Activated CD4-positive, alpha-beta T cell treated with anti-CD3 and anti-CD28 coated beads, Interleukin-2, amount 10 ng/mL, durations not matched to agents 24 days and 14 days (primary cell): ENCODE measurements around the gene HYCC2. TPM values are rescaled to one million over a fixed set of nuclear protein-coding genes. Genes with fewer than 3 reads are reported as not detected.
"Not testable (repeated sequence)": the region's sequence is repeated elsewhere in the genome, so short reads cannot be mapped to it uniquely, and the experiment has no call there.

Experiments used
- DNase-seq: peaks from one replicate; pipeline ENCODE4 v3.0.0; 2022
- H3K27ac Mint-ChIP-seq: one replicate; pipeline ENCODE4 v1.8.0; 2022; ENCODE audit warnings: mild to moderate bottlenecking, mixed read lengths
- H3K27me3 Mint-ChIP-seq: one replicate; pipeline ENCODE4 v1.8.0; 2022; ENCODE audit warnings: mixed read lengths
- H3K36me3 Mint-ChIP-seq: one replicate; pipeline ENCODE4 v1.8.0; 2022; ENCODE audit warnings: low read depth, mild to moderate bottlenecking, mixed read lengths
- H3K4me1 Mint-ChIP-seq: one replicate; pipeline ENCODE4 v1.8.0; 2021; ENCODE audit warnings: mixed read lengths
- H3K4me3 Mint-ChIP-seq: one replicate; pipeline ENCODE4 v1.8.0; 2022; ENCODE audit warnings: mild to moderate bottlenecking, moderate library complexity, mixed read lengths
- H3K9me3 Mint-ChIP-seq: one replicate; pipeline ENCODE4 v1.8.0; 2021; ENCODE audit warnings: mixed read lengths
- intact Hi-C: fragments of 100-400 bp; cut with micrococcal nuclease; formaldehyde crosslinking; loops from one replicate; pipeline ENCODE4 v1.15.1; 2023
- total RNA-seq: library from RNA; stranded (reverse); gene quantifications from 2 replicates; pipeline ENCODE4 v1.2.3, GENCODE V29; 2022

Gene HYCC2
- 24.4 and 26.2 TPM in 2 replicates for total RNA-seq

GRCh38 chr2:201071479-201072200, at the start of gene HYCC2, which contains the start of gene NDUFB3:
Gene HYCC2, minus strand, starts transcription at chr2:201071671. Its CDS starts 47,662 bp downstream, at chr2:201024009.
Gene NDUFB3, plus strand, starts transcription at chr2:201072001. Its CDS starts 6,882 bp downstream, at chr2:201078883.
- Mint-ChIP-seq H3K27me3 (no peaks in the 10 kb centered on the region), H3K4me3 (peak within 1 kb of the TSS; percentile 92), H3K4me1 (peaks cover 37% of the 10 kb centered on the region), H3K27ac (peak within 1 kb of the TSS; percentile 91), H3K36me3 (peaks cover 6% of the 10 kb centered on the region), H3K9me3 (no peaks in the 10 kb centered on the region)
- peak; percentile 98 for DNase-seq
- intact Hi-C loops: loop anchor here (1.0 to 5.0 kb wide), 11 partner anchors 45 to 381 kb away; partner anchors contain the start of genes BZW1, CFLAR, CLK1 and NIF3L1

DNA sequence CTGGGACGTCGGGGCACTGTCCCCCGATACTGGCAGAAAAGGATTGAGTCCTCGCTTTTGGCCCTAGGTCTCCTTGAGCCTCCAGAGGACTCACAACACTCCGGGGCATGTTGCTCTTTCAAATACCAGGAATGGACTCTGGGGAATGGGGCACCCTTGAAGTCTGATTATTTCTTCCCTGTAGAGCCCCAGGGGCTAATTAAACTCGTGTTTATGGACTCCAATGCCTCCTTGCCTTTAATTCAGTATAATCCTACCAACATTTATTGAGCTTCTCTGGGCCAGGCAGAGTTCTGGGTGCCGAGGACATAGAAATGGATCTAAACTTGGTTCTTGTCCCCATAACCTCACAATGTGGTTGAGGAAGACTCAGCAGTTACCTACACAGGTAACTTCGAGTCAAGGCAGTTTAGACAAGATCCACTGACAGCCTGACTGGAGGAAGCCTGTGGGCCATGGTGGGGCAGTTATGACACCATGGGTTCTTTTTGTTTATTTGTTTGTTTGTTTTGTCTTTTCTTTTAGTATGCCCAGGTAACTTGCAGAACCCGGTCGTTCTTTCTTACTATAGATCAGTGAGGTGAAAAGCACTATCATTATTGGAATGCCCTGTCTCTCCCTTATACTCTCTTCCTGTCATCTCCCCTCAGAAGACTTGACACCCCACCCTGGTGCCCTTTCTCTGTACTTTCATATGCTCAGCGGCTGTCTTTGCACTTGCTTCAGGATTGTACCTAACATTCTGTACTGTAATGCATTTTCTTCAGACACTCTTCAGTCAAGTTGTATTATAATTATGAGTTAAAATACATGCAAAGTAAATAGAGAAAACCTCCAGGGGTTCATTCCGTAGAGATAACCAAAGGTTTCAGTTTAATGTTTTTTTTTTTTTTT, 47.7 kb upstream of the HYCC2 start:
- H3K9me3 Mint-ChIP-seq: peaks cover 3% of the 10 kb centered on the region
- DNase-seq: peak; percentile 75
- H3K27me3 Mint-ChIP-seq: no peaks in the 10 kb centered on the region
- H3K4me1 Mint-ChIP-seq: peaks cover 52% of the 10 kb centered on the region
- intact Hi-C loops: no loop called here
- peak overlapping the region; percentile 97 for H3K27ac Mint-ChIP-seq
- H3K36me3 Mint-ChIP-seq: peaks cover 49% of the 10 kb centered on the region
- peak overlapping the region; percentile 96 for H3K4me3 Mint-ChIP-seq

- DNase-seq: peak; percentile 95
- peak overlapping the region; percentile 97 for H3K27ac Mint-ChIP-seq
- intact Hi-C loops: no loop called here
- H3K4me1 Mint-ChIP-seq: peaks cover 48% of the 10 kb centered on the region
- H3K9me3 Mint-ChIP-seq: peaks cover 3% of the 10 kb centered on the region
- peaks cover 42% of the 10 kb centered on the region for H3K36me3 Mint-ChIP-seq
- no peaks in the 10 kb centered on the region for H3K27me3 Mint-ChIP-seq
- peak overlapping the region; percentile 96 for H3K4me3 Mint-ChIP-seq
These were observed 46.9 kb upstream of the HYCC2 start for GRCh38 chr2:201118121-201118960.

DNA sequence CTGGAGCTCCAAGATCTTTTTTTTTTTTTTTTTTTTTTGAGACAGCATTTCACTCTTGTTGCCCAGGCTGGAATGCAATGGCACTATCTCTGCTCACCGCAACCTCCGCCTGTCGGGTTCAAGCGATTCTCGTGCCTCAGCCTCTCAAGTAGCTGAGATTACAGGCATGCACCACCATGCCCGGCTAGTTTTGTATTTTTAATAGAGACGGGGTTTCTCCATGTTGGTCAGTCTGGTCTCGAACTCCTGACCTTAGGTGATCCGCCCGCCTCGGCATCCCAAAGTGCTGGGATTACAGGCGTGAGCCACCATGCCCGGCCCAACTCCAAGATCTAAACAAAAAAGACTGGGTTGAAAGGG, 46.2 kb upstream of the HYCC2 start:
- H3K36me3 Mint-ChIP-seq: peaks cover 36% of the 10 kb centered on the region
- peaks cover 43% of the 10 kb centered on the region for H3K4me1 Mint-ChIP-seq
- H3K27ac Mint-ChIP-seq: peak overlapping the region; percentile 97

GRCh38 chr2:201116959-201117734, 45.7 kb upstream of the HYCC2 start:
- Mint-ChIP-seq H3K27me3 (no peaks in the 10 kb centered on the region), H3K4me3 (peak overlapping the region; percentile 96), H3K9me3 (peaks cover 3% of the 10 kb centered on the region), H3K4me1 (peaks cover 38% of the 10 kb centered on the region), H3K27ac (peak overlapping the region; percentile 97), H3K36me3 (peaks cover 31% of the 10 kb centered on the region)
- DNase-seq: peak; percentile 86
- intact Hi-C loops: loop anchor here (1.0 to 2.0 kb wide), 7 partner anchors 12 to 303 kb away; partner anchors contain the start of genes CLK1, HYCC2, NIF3L1 and ORC2

More for the DNA sequence above, 46.2 kb upstream of the HYCC2 start:
- not testable (repeated sequence) for H3K9me3 Mint-ChIP-seq, H3K27me3 Mint-ChIP-seq
- peak overlapping the region; percentile 96 for H3K4me3 Mint-ChIP-seq
- intact Hi-C loops: loop anchor here (1.0 to 2.0 kb wide), 5 partner anchors 12 to 253 kb away; partner anchors contain the start of genes CLK1, NIF3L1, ORC2 and PPIL3
- peak; percentile 84 for DNase-seq

DNA sequence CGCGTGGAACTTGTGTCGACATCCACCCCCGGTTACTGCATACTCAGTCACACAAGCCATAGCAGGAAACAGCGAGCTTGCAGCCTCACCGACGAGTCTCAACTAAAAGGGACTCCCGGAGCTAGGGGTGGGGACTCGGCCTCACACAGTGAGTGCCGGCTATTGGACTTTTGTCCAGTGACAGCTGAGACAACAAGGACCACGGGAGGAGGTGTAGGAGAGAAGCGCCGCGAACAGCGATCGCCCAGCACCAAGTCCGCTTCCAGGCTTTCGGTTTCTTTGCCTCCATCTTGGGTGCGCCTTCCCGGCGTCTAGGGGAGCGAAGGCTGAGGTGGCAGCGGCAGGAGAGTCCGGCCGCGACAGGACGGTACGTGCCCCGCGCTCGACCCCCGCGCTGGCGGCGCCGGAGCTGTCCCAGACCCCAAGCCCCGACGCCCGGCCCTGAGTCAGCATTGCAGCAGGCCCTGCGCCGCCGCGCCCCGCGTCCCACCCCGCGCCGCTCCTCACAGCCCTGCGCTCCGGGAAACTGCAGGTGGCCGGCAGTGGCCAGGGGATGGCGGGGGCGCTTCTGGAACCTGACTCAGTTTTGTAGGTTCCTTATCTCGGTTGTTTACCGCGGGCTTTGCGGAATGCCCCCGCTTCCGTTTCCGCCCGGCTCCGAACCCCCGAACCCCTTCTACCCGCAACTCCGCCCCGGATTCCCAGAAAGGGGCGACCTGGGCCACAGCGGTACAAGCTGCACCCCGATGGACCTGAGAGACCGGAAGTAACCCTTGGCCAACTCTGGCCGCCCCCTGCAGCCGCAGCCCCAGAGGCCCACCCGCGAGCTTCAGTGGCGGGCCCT, 44.9 kb upstream of the HYCC2 start, which contains the start of gene CFLAR:
Gene CFLAR (plus strand): TSS at position 50 of the 844 bp plus-strand sequence. CDS start 13,702 bp downstream, outside the sequence.
- Mint-ChIP-seq H3K27ac (peak within 1 kb of the TSS; percentile 97), H3K4me3 (peak within 1 kb of the TSS; percentile 96), H3K27me3 (no peaks in the 10 kb centered on the region), H3K36me3 (peaks cover 24% of the 10 kb centered on the region), H3K4me1 (peaks cover 32% of the 10 kb centered on the region), H3K9me3 (peaks cover 3% of the 10 kb centered on the region)
- intact Hi-C loops: loop anchor here (1.0 to 2.0 kb wide), 3 partner anchors 45 to 302 kb away; partner anchors contain the start of genes CLK1 and HYCC2
- peak; percentile 96 for DNase-seq

- H3K27ac Mint-ChIP-seq: peak overlapping the region; percentile 97
- peaks cover 11% of the 10 kb centered on the region for H3K36me3 Mint-ChIP-seq
- no peaks in the 10 kb centered on the region for H3K27me3 Mint-ChIP-seq
- peak overlapping the region; percentile 96 for H3K4me3 Mint-ChIP-seq
- intact Hi-C loops: no loop called here
- DNase-seq: no peak
- peaks cover 3% of the 10 kb centered on the region for H3K9me3 Mint-ChIP-seq
- H3K4me1 Mint-ChIP-seq: peaks cover 26% of the 10 kb centered on the region
These were observed 43.4 kb upstream of the HYCC2 start for GRCh38 chr2:201114846-201115245.

DNA sequence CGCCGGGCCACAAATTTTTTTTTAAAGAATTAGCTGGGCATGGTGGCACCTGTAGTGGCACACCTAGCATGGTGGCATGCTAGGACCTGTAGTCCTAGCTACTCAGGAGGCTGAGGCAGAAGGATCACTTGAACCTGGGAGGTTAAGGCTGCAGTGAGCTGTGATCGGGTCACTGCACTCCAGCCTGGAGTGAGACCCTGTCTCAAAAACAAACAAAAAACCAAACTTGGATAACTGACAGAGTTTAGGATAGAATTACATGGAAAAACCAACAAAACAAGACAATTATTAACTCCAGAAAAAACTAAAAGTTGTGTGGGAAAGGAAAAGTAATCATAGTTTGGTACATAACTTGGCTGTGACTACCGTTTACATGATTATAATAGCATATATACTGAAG, 42.9 kb upstream of the HYCC2 start:
- Mint-ChIP-seq H3K36me3 (peaks cover 8% of the 10 kb centered on the region), H3K27me3 (no peaks in the 10 kb centered on the region), H3K27ac (peak overlapping the region; percentile 97), H3K4me3 (peak overlapping the region; percentile 96), H3K4me1 (peaks cover 26% of the 10 kb centered on the region), H3K9me3 (peaks cover 3% of the 10 kb centered on the region)
- intact Hi-C loops: no loop called here
- DNase-seq: no peak

DNA sequence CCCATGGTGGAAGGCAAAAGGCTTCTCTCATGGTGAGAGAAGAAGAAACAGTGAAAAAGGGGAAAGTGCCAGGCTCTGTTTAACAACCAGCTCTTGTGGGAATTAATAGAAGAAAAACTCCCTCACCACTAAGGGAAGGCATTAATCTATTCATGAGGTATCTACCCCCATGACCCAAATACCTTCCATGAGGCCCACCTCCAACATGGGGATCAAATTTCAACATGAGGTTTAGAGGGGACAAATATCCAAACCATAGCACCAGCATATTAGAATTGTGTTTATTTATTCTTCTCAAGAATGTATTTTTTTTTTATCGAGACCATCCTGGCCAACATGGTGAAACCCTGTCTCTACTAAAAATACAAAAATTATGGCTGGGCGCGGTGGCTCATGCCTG, 39.6 kb upstream of the HYCC2 start:
- intact Hi-C loops: no loop called here
- peaks cover 20% of the 10 kb centered on the region for H3K4me1 Mint-ChIP-seq
- H3K27ac Mint-ChIP-seq: no peak overlapping the region

GRCh38 chr2:201110615-201111014, 39.1 kb upstream of the HYCC2 start:
- Mint-ChIP-seq H3K27ac (no peak overlapping the region), H3K27me3 (peaks cover 2% of the 10 kb centered on the region), H3K4me1 (peaks cover 17% of the 10 kb centered on the region), H3K36me3 (peaks cover 2% of the 10 kb centered on the region), H3K9me3 (peaks cover 3% of the 10 kb centered on the region), H3K4me3 (no peak overlapping the region)
- intact Hi-C loops: no loop called here
- DNase-seq: no peak

More for the DNA sequence above, 39.6 kb upstream of the HYCC2 start:
- Mint-ChIP-seq H3K27me3 (peaks cover 2% of the 10 kb centered on the region), H3K4me3 (no peak overlapping the region), H3K9me3 (peaks cover 3% of the 10 kb centered on the region), H3K36me3 (peaks cover 2% of the 10 kb centered on the region)
- DNase-seq: no peak

DNA sequence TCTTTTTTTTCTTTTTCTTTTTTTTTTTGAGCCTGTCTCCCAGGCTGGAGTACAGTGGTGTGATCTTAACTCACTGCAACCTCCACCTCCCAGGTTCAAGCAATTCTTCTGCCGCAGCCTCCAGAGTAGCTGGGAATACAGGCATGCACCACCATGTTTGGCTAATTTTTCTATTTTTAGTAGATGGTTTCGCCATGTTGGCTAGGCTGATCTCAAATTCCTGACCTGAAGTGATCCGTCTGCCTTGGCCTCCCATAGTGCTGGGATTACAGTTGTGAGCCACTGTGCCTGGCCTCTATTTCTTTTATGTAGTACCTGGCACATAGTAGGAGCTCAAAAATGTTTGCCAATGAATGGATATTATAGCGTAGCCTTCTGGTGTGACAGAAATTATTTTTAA, 37.7 kb upstream of the HYCC2 start:
- peaks cover 4% of the 10 kb centered on the region for H3K4me1 Mint-ChIP-seq
- no peak overlapping the region for H3K27ac Mint-ChIP-seq
- H3K27me3 Mint-ChIP-seq: peaks cover 2% of the 10 kb centered on the region
- peaks cover 2% of the 10 kb centered on the region for H3K36me3 Mint-ChIP-seq
- H3K9me3 Mint-ChIP-seq: no peaks in the 10 kb centered on the region
- DNase-seq: no peak
- intact Hi-C loops: no loop called here
- H3K4me3 Mint-ChIP-seq: no peak overlapping the region

GRCh38 chr2:201108341-201108740, 36.9 kb upstream of the HYCC2 start:
- H3K4me3 Mint-ChIP-seq: no peak overlapping the region
- intact Hi-C loops: no loop called here
- H3K9me3 Mint-ChIP-seq: no peaks in the 10 kb centered on the region
- no peak overlapping the region for H3K27ac Mint-ChIP-seq
- peaks cover 2% of the 10 kb centered on the region for H3K36me3 Mint-ChIP-seq
- H3K4me1 Mint-ChIP-seq: peaks cover under 1% of the 10 kb centered on the region
- no peak for DNase-seq
- H3K27me3 Mint-ChIP-seq: peaks cover 2% of the 10 kb centered on the region
